GM18505 (cell line): ENCODE data around the gene ZNF416.
A peak's percentile ranks its signal among the peaks of the same experiment; 100 is the strongest.

Experiments used
- ATAC-seq: cut with Tn5 transposase; IDR thresholded peaks from one replicate; pipeline ENCODE4 v1.9.1; 2021; ENCODE audit not compliant: unreplicated experiment
- POLR2A ChIP-seq: IDR thresholded peaks from 4 replicates; pipeline ENCODE4 v1.6.1; 2011; ENCODE audit warnings: borderline replicate concordance; ENCODE audit not compliant: insufficient read depth, insufficient read length; ENCODE audit errors: extremely low read depth

ZNF416 gene

GRCh38 chr19:57578487-57579205 is at the start of gene ZNF416:
TSS of gene ZNF416 (minus strand) at chr19:57578911. CDS start at chr19:57578704, 207 bp downstream.
- peak; percentile 57 for TF ChIP-seq POLR2A
- ATAC-seq: peak; percentile 77

DNA sequence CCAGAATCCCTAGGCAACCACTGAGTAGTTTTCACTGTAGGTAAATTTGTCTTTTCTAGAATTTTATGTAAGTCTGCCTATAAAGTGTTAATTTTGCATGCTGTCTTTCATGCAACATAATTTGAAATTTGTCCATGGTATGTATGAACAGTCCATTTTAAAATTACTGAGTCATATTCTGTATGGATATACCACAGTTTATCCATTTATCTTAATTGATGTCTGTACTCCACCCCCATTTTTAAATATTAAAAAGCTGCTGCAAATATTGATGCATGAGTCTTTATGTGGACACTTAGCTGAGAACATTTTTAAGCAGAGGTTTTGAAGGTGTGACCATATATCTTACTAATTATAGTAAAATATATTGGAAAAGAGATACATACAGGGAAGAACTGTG is 44.4 kb upstream of the ZNF416 start:
- TF ChIP-seq POLR2A: no peak
- ATAC-seq: no peak

GRCh38 chr19:57620673-57621348 is 42.1 kb upstream of the ZNF416 start:
- no peak for ATAC-seq
- no peak for TF ChIP-seq POLR2A

DNA sequence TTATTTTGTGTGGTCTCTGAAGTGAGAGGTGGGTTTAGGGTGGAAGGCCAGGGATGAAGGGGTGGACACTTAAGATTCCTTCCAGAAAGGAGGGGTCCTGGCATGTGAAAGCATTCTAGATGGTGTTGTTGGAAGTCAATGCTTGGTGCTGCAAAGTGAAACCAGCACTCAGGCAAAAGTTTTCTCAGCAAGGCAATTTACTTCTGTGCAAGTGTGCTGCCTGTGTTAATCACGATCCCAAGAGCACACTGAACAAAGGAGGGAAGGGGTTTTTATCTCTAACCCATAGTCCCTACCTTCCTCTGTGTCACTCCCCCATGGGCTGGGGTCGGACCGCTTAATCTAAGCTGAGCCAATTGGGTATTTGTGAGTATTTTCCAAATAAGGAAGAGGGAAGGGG is 36.6 kb upstream of the ZNF416 start:
- TF ChIP-seq POLR2A: no peak
- ATAC-seq: no peak

DNA sequence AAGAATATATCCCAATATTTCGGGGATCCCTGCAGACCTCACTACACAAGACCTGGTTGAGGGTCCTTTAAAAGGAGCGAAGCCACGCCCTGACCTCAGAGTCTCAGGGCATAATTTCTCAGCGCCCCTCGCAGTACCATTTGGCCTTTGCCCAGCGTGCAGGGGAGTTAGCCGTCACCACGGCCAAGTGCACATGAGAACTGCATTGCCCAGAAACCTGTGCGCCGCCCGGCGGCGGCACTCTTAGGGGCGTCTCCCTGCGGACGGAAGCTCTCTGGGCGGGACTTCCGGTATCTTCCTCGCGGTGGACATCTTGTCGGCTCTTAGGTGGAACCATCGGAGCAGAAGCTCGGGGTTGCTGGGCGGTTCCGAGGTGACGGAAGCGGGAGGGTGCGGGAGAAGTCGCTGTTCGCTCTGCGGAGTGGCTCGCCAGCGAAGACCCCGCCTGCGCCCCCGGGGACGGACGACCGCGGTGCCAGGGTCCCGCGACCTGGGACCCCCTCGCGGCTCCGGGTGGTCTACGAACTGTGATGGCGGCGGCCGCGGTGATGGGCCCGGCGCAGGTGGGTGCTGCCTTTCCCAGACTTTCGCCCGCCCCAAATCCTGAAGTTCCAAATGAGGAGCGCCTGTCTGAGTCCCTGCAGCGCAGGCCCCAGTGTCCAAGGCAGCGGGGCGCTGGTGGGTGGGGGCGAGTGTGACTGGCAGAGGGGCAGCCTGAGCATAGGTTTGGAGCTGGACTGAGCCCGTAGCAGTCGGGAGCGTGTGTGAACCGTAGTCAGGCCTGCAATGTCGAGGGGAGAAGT is 35.4 kb upstream of the ZNF416 start, which contains the start of gene ZNF134:
Gene ZNF134, plus strand, starts transcription at position 302 of the 803 bp plus-strand sequence. CDS start 5,227 bp downstream, outside the sequence.
- TF ChIP-seq POLR2A: peak; percentile 82
- peak; percentile 96 for ATAC-seq

GRCh38 chr19:57611113-57611512 is 32.4 kb upstream of the ZNF416 start:
- no peak for ATAC-seq
- TF ChIP-seq POLR2A: no peak

DNA sequence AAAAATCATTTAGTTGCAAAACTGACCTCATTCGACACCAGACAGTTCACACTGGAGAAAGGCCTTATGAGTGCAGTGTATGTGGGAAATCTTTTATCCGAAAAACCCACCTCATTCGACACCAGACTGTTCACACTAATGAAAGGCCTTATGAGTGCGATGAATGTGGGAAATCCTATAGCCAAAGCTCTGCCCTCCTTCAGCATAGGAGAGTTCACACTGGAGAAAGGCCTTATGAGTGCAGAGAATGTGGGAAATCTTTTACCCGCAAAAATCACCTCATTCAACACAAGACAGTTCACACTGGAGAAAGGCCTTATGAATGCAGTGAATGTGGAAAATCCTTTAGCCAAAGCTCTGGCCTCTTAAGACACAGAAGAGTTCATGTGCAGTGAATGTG is 28.2 kb upstream of the ZNF416 start:
- ATAC-seq: no peak
- TF ChIP-seq POLR2A: no peak

GRCh38 chr19:57599761-57600383 is 21.2 kb upstream of the ZNF416 start, which contains the start of gene ZNF530:
TSS of gene ZNF530 (plus strand) at chr19:57599885. CDS start at chr19:57604346, 4,461 bp downstream.
- ATAC-seq: peak; percentile 89
- peak; percentile 63 for TF ChIP-seq POLR2A

DNA sequence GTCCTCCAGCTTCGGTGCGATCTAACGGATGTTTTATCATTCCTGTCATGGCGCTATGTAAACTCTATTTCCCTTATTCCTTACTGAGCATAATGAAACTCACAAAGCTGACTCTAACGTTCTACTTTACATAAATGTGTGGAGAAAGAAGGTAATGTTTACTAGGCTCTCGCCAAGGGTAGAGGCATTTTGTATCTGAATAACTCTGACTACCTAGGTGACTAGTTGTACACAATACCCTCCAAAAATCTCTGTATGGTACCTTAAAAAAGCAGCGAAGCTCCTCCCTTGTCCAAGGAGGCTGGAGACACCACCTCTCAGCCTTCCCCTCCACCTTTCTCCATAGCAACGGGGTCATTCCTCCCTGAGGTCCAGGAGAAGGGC is 20.7 kb upstream of the ZNF416 start:
- ATAC-seq: peak; percentile 14
- no peak for TF ChIP-seq POLR2A

GRCh38 chr19:57587529-57587928 is 8.8 kb upstream of the ZNF416 start:
- no peak for ATAC-seq
- no peak for TF ChIP-seq POLR2A

DNA sequence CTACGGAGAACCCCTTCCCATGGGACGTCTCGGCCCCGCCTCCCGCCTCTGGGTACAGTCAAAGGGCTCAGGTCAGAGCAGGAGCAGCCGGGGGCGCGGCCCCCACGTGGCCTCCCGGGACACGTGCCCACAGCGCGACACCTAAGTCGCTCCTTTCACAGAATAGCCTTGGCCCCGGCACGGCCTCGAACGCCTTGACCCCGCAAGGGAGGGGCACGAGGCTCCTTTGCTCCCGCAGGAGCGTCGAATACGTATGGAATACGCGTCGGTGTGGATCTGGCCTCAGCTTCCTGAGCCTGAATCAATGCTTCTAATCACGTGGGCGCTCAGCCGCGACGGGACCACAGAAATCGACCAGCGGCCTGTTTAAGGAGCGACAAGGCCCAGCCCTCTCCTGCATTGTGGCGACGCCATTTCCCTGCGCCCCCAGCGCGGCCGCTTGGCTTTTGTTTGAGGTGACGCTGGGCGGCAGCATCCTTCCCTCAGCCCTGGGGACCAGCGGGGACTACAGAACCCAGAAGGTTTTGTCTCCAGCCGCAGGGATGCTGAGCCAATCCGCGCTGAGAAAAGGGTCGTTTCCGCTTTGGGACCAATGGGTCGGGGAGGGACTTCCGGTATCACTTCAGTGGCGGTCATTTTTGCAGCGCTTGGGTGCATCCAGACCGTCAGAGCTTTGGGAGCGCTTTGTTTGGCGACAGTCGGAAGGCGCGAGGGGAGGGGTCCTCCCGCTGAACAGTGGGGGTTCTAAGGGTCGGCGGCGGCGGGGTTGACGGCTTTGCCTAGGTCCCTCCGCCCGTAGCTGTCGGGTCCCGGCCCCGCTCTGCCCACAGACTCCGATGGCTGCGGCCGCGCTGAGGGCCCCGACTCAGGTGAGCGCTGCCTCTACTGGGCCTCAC is 5.1 kb upstream of the ZNF416 start, which contains the start of gene ZIK1:
Gene ZIK1, plus strand, starts transcription at position 625 of the 896 bp plus-strand sequence. Its CDS starts 212 bp downstream, at position 837.
- TF ChIP-seq POLR2A: peak; percentile 54
- peak; percentile 80 for ATAC-seq

DNA sequence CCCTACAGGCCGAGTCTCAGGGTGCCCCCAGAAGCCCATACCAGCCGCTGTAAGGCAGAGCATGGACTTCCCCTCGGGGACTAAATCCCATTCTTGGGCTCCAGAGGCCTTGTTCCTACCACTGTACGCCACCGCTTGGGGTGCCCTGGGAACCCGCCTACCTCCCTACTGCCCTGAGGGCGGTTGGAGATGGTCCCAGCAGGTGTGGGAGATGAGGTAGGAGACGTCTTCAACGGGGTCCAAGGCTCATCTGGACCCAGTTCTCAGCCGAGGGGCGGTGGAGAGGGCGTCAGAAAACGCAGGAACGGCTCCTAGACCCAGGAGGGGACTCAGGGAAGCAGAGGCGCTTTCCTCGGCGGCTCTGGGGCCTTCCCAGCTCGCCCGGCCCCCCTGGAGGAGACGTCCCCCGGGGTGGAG is 4.4 kb upstream of the ZNF416 start:
- no peak for TF ChIP-seq POLR2A
- ATAC-seq: no peak
